ENCODE data around the gene DDX51.

GRCh38 chr12:132167611-132168310 is 23.6 kb upstream of the DDX51 start:
- TF ChIP-seq CTCF (conservative IDR thresholded peaks at IDR 0.05; ENCODE audit: low read depth in 2 of 2) (0 out of 4 replicates have a peak, but pooled peaks of 1 of the 2 experiments have one; percentile 10), REST (IDR thresholded peaks at IDR 0.05; ENCODE audit: unreplicated experiment) (no peak), EZH2 (IDR thresholded peaks at IDR 0.05; ENCODE audit: low read depth, unreplicated experiment) (no peak), POLR2AphosphoS5 (IDR thresholded peaks at IDR 0.05; ENCODE audit: low read depth) (no peak), CREB1 (CRISPR knock-in tag; IDR thresholded peaks at IDR 0.05; ENCODE audit: low read depth) (no peak), STAT1 (IDR thresholded peaks at IDR 0.05; ENCODE audit: unreplicated experiment) (no peak), EZH2phosphoT487 (IDR thresholded peaks at IDR 0.05; ENCODE audit: unreplicated experiment) (no peak), ZNF114 (CRISPR knock-in tag; IDR thresholded peaks at IDR 0.05) (no peak), ZNF331 (CRISPR knock-in tag; IDR thresholded peaks at IDR 0.05; ENCODE audit: low read depth) (no peak), JUNB (IDR thresholded peaks at IDR 0.05; ENCODE audit: unreplicated experiment) (no peak)
- TF ChIP-seq, protein P1, sequence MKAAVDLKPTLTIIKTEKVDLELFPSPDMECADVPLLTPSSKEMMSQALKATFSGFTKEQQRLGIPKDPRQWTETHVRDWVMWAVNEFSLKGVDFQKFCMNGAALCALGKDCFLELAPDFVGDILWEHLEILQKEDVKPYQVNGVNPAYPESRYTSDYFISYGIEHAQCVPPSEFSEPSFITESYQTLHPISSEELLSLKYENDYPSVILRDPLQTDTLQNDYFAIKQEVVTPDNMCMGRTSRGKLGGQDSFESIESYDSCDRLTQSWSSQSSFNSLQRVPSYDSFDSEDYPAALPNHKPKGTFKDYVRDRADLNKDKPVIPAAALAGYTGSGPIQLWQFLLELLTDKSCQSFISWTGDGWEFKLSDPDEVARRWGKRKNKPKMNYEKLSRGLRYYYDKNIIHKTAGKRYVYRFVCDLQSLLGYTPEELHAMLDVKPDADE (IDR thresholded peaks at IDR 0.05) = no peak

All from GM23338 (cell line).